Skeletal muscle cell (primary cell): ENCODE measurements around the gene NMD3.

Experiments
- DNase-seq: peaks from one replicate; pipeline ENCODE4 v3.0.0-alpha.2; 2010; ENCODE audit warnings: low read depth
- H3K4me3 ChIP-seq: 2 replicates; pipeline ENCODE4 v1.5.1; 2011; ENCODE audit warnings: low read depth, mild to moderate bottlenecking, control low read depth, low read length, moderate library complexity

Gene NMD3

DNA sequence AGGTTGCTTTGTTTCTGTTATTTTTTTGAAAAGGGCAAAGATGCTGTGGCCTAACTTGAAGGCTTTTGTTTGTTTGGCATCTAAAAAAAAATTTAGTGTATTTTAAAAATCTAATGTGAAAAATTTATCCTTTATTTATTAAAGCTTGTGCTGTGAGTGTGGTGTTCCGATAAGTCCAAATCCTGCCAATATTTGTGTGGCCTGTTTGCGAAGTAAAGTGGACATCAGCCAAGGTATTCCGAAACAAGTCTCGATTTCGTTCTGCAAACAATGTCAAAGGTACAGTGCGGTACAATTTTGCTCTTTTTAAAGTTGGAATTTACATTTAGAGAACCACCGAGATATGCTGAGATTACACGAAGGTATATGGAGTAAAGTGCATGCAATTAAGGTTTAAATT, 3.7 kb downstream of the NMD3 start:
- H3K4me3 ChIP-seq: no peak overlapping the region
- DNase-seq: no peak

- no peak for DNase-seq
- H3K4me3 ChIP-seq: no peak overlapping the region
Observed at GRCh38 chr3:161230621-161231171, 9.6 kb downstream of the NMD3 start.

DNA sequence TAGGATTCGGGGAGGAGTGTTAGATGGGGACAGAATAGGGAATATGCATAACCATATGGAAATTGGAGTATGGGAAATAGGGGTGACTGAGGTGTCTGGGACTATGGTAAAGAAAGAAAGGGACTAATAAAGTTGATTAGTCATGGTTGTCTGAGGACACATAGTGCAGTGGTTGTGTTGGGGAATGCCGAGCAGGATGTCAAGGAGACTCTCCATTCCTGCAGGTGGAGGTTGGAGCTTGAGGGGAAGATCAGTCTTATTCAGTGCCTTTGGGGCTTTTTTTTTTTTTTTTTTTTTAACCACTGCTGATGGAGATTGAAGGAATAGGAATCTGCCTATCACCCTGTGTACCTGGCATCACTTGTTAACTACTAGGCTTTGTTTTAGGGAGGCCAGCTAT, 10.8 kb downstream of the NMD3 start:
- no peak for DNase-seq
- no peak overlapping the region for H3K4me3 ChIP-seq

DNA sequence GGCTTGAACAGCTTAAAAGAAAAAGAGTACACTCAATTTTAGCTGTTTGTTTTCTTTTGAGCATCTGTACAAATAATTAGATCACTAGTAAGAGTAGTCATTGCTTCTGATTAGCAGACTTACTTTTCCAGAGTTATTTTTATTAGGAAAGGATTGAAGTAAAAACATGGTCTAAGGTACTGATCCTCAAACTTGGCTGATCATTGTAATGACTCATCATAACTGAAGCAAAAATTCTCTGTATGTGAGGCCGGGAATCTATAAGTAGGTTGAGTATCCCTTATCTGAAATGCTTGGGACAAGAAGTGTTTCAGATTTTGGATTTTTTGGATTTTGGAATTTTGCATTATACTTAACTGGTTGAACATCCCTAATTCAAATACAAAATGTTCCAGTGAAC, 12.4 kb downstream of the NMD3 start:
- no peak overlapping the region for H3K4me3 ChIP-seq
- no peak for DNase-seq

DNA sequence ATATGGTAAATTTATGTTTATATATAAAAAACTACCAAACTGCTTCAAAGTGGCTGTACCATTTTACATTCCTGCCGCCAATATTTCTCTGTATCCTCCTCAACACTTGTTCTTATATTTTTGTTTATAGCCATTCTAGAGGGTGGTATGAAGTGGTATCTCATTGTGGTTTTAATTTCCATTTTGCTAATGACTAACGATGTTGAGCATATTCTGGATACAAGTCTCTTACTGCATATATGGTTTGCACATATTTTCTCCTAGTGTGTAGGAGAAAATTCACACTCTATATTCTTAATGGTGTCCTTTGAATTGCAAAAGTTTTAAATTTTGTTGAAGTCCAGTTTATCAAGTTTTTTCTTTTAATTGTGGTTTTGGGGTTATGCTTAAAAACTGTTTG, 15.1 kb downstream of the NMD3 start:
- H3K4me3 ChIP-seq: no peak overlapping the region
- no peak for DNase-seq

DNA sequence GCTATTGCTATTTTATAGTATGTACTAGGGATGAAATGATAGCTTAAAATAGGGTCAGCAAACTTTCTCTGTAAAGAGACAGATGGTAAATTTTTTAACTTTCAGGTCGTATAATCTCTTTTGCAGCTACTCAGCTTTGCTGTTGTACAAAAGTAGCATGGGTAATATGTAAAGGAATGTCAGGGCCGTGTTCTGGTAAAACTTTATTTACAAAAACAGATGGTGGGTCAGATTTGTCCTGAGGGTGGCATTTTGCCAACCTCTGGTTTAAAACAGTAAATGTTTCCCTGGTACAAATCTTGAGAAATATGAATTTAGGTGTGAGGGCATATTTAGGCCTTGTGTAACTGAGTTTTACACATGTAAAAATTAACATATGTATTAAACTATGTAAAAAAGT, 18.6 kb downstream of the NMD3 start:
- no peak overlapping the region for H3K4me3 ChIP-seq

DNA sequence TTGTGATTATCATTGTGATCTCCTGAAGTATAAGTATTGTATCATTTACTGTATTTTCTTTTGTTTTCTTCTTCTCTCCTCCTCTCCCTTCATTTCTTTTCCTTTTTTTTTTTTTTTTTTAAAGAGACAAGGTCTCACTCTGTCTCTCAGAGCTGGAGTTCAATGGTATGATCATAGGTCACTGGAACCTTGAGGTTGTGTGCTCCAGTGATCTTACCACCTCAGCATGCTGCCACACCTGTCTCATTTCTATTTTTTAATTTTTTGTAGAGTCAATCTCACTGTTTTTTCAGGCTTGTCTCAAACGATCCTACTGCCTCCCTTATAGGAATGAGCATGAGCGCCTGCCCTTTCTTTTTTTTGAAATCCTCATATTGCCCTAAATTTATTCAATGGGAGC, 23.4 kb downstream of the NMD3 start:
- H3K4me3 ChIP-seq: no peak overlapping the region
- DNase-seq: no peak

More for the DNA sequence above, 18.6 kb downstream of the NMD3 start:
- no peak for DNase-seq

DNA sequence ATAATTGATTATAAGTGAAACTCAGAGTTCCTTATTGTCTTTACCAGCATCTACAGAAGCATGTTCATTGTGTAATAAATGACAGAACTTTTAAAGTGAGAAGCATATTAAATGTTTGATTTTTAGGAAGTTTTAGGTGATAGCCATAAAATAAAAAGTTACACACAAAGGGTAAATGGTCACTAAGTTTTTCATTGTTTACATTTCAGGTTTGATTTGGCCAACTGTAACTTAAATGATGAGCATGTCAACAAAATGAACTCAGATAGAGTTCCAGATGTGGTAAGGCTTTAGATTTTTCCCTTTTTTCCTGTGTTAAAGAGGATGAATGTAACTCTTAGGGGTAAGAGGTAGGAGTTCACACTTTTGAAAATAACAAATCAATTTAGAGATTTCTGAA, 25.9 kb downstream of the NMD3 start:
- no peak for DNase-seq
- no peak overlapping the region for H3K4me3 ChIP-seq

GRCh38 chr3:161250116-161250515, 29.0 kb downstream of the NMD3 start:
- no peak for DNase-seq
- H3K4me3 ChIP-seq: no peak overlapping the region

- DNase-seq: no peak
- H3K4me3 ChIP-seq: no peak overlapping the region
Observed at GRCh38 chr3:161251716-161252115, 30.6 kb downstream of the NMD3 start.

DNA sequence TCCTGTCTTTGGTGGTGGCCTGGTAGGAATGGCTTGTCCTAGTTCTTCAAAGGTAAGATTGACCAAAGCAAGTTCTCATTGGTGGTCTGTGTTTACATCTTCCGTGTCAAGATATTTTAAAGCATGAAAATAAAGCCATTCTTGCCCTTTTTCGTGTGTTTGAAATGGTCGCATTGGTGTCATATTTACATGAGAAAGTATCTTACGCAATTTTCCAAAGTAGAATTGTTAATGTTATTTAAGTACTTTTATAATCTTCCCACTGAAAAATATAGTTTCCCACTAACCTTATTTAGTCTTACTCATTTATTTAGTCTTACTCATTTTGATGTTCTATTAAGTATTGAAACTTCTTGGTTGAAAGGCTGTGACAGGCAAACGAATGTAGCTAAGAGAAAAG, 31.0 kb downstream of the NMD3 start:
- no peak overlapping the region for H3K4me3 ChIP-seq

DNA sequence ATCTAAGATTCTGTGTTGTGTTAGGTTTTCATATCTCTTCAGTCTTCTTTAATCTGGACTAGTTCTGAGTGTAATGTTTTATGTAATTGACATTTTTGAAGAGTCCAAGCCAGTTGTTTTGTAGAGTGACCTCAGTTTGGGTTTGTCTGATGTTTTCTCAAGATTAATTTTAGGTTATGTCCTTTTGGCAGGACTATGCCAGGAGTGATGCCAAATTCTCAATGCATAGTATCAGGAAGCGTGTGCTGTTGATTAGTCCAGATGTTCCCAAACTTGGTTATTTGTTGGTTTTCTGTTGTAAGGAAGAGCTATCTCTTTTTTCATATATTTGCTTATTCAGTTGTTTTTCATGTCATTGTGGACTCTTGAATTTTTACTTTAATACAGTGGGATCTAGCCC, 32.6 kb downstream of the NMD3 start:
- no peak overlapping the region for H3K4me3 ChIP-seq
- no peak for DNase-seq

More for the DNA sequence above, 31.0 kb downstream of the NMD3 start:
- DNase-seq: no peak

DNA sequence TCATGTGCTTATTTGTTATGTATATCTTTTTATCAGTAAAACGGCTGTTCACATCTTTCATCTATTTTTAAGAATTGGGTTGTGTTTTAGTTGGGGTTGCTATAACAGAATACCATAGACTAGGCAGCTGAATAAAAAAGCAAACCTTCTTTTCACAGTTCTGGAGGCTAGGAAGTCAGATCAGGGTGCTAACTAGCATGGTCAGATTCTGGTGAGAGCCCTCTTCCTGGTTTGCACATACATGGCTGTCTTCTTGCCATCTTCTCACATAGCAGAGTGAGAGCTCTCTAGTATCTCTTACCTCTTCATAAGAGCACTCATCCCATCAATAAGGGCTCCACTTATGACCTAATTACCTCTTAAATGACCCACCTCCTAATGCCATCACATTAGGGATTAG, 33.8 kb downstream of the NMD3 start:
- no peak overlapping the region for H3K4me3 ChIP-seq
- DNase-seq: no peak

DNA sequence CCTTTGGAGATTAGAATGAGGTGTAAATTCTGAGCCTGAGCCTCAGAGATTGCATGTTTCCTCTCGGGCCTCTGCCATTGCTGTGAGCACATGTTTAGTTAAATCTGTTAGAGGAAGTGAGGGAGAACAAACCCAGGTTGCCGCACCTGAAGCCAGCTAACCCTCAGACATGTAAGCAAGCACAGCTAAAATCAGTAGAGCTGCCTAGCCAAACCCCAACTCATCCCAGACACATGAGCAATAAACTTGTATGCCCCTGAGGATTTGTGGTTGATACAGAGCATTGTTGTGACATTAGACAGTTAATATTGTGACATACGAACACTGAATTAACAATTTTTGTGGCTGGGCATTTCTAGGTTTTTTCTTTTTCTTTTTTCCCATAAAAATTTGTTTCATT, 41.9 kb downstream of the NMD3 start:
- peak; percentile 70 for DNase-seq
- H3K4me3 ChIP-seq: no peak overlapping the region

DNA sequence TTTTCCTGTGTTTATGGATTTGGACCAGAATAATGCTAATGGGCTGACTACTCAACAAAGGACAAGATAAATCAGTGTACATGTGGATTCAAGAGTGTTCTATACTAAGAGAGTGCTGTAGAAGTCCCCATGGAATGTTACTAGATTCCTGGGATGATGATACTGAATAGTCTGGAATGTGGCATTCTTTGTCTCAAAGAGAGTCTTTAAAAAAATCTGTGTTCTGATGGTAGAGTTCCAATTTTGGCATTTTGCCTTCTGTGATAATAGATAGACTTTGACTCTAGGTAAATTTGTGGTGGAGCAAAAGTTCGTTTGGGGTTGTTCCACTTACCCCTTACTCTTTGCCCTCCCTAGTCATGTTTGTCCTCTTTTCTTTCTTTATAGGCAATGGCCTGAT, 43.7 kb downstream of the NMD3 start:
- peak; percentile 17 for DNase-seq
- H3K4me3 ChIP-seq: no peak overlapping the region

DNA sequence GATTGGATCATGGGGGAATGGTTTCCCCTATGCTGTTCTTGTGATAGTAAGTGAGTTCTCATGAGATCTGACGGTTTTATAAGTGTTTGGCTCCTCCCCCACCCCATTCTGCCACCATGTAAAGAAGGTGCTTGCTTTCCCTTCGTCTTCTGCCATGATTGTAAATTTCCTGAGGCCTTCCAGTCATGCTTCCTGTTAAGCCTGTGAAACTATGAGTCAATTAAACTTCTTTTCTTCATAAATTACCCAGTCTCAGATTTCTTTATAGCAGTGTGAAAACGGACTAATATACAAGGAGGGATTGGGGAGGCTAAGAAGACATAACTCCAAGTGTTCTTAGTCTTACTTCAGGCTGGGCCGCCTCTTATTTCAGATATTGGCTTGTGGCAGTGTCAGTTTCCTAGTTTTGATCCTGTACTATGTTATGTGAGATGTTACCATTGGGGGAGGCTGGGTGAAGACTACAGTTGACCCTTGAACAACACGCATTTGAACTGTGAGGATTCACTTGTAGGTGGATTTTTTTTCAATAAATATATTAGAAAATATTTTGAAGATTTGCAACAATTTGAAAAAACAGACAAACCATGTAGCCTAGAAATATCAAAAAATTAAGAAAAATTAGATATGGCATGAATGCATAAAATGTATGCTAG, 44.9 kb downstream of the NMD3 start:
- no peak for DNase-seq
- no peak overlapping the region for H3K4me3 ChIP-seq

DNA sequence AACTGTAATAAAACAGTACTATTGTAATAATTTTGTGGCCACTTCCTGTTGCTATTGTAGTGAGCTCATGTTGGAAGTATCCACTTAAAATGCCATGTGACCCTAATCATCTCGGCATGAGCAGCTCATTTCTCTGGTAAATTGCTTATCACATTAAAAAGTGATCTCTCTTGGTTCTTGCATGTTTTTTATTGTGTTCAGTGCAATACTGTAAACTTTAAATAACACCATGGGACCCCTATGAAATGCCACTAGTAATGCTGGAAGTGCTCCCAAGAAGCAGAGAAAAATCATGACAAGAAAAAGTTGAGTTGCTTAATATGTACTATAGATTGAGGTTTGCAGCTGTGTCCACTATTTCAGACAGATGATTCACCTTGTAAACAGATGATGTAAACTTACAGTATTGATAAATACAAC, 45.6 kb downstream of the NMD3 start:
- no peak overlapping the region for H3K4me3 ChIP-seq
- DNase-seq: peak; percentile 33

- no peak for DNase-seq
- no peak overlapping the region for H3K4me3 ChIP-seq
Observed at GRCh38 chr3:161267646-161268045, 46.5 kb downstream of the NMD3 start.

GRCh38 chr3:161268601-161269000, 47.5 kb downstream of the NMD3 start:
- DNase-seq: no peak
- H3K4me3 ChIP-seq: no peak overlapping the region

GRCh38 chr3:161270991-161271390, 49.9 kb downstream of the NMD3 start:
- no peak overlapping the region for H3K4me3 ChIP-seq
- DNase-seq: no peak

DNA sequence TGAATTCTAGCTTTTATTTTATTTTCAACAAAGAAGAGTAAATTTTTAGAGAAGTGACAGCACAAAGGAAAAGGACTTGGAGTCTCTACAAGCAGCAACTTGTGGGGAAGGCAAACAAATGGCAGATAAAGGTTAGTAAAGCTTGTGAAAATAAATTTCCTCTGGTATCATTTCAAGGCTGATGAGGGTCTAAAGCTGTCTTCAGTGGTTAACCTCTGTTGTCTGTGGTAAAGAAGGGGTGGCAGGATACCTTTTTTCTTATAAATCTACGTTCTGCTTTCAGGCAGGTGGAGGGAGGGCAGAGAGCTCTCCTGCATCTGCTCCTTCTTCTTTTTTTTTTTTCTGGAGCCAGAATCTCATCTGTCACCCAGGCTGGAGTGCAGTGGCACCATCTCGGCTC, 50.5 kb downstream of the NMD3 start:
- H3K4me3 ChIP-seq: no peak overlapping the region
- DNase-seq: no peak

GRCh38 chr3:161272524-161272923, 51.4 kb downstream of the NMD3 start:
- H3K4me3 ChIP-seq: no peak overlapping the region
- no peak for DNase-seq
